HG03039 (cell line): ENCODE results near the gene CPSF4.
A peak's percentile ranks its signal among the peaks of the same experiment; 100 is the strongest.

Source experiments
- ATAC-seq: cut with Tn5 transposase; IDR thresholded peaks from one replicate; pipeline ENCODE4 v1.9.1; 2021; ENCODE audit warnings: mild to moderate bottlenecking, moderate library complexity; ENCODE audit not compliant: unreplicated experiment

Gene CPSF4

GRCh38 chr7:99446096-99446495 is 7.4 kb downstream of the CPSF4 start:
- ATAC-seq: no peak

- no peak for ATAC-seq
Measured at GRCh38 chr7:99447943-99448342, 9.2 kb downstream of the CPSF4 start.

- ATAC-seq: no peak
Measured at GRCh38 chr7:99448855-99449254, 10.1 kb downstream of the CPSF4 start.

GRCh38 chr7:99449326-99449725 is 10.6 kb downstream of the CPSF4 start:
- no peak for ATAC-seq

GRCh38 chr7:99451936-99452335 is 13.2 kb downstream of the CPSF4 start:
- ATAC-seq: no peak

- no peak for ATAC-seq
Measured at GRCh38 chr7:99452541-99452940, 13.8 kb downstream of the CPSF4 start.

- ATAC-seq: no peak
Measured at GRCh38 chr7:99453105-99453504, 14.4 kb downstream of the CPSF4 start.

GRCh38 chr7:99455874-99456273 is 17.1 kb downstream of the CPSF4 start:
- no peak for ATAC-seq

- no peak for ATAC-seq
Measured at GRCh38 chr7:99456288-99456687, 17.5 kb downstream of the CPSF4 start.

- no peak for ATAC-seq
Measured at GRCh38 chr7:99457050-99457649, 18.4 kb downstream of the CPSF4 start.

GRCh38 chr7:99457650-99458493 is 19.1 kb downstream of the CPSF4 start:
- no peak for ATAC-seq

GRCh38 chr7:99459087-99459486 is 20.3 kb downstream of the CPSF4 start:
- ATAC-seq: no peak

GRCh38 chr7:99460651-99461050 is 21.9 kb downstream of the CPSF4 start:
- no peak for ATAC-seq

- no peak for ATAC-seq
Measured at GRCh38 chr7:99461221-99461620, 22.5 kb downstream of the CPSF4 start.

- ATAC-seq: no peak
Measured at GRCh38 chr7:99465421-99465768, 26.7 kb downstream of the CPSF4 start.

- no peak for ATAC-seq
Measured at GRCh38 chr7:99468336-99468918, 29.7 kb downstream of the CPSF4 start.

- ATAC-seq: no peak
Measured at GRCh38 chr7:99469381-99470065, 30.8 kb downstream of the CPSF4 start.

- peak; percentile 95 for ATAC-seq
Measured at GRCh38 chr7:99472561-99473314, 34.0 kb downstream of the CPSF4 start, which contains the start of gene ZNF789. ZNF789 (plus strand) TSS chr7:99472890; CDS start chr7:99476457, 3,567 bp downstream.

GRCh38 chr7:99473315-99473596 is 34.5 kb downstream of the CPSF4 start:
- no peak for ATAC-seq

GRCh38 chr7:99476107-99476506 is 37.4 kb downstream of the CPSF4 start:
- ATAC-seq: no peak
